Tracheal epithelial cell (primary cell): ENCODE data around the gene MTMR10. TPM values are rescaled to one million over a fixed set of nuclear protein-coding genes. Genes with fewer than 3 reads are reported as not detected.

Experiments
- total RNA-seq: library from RNA; depleted of rRNA; stranded (reverse); fragments of >200 nt; gene quantifications from 2 replicates; pipeline ENCODE4 v1.2.1, GENCODE V29; 2014

The MTMR10 gene, protein sequence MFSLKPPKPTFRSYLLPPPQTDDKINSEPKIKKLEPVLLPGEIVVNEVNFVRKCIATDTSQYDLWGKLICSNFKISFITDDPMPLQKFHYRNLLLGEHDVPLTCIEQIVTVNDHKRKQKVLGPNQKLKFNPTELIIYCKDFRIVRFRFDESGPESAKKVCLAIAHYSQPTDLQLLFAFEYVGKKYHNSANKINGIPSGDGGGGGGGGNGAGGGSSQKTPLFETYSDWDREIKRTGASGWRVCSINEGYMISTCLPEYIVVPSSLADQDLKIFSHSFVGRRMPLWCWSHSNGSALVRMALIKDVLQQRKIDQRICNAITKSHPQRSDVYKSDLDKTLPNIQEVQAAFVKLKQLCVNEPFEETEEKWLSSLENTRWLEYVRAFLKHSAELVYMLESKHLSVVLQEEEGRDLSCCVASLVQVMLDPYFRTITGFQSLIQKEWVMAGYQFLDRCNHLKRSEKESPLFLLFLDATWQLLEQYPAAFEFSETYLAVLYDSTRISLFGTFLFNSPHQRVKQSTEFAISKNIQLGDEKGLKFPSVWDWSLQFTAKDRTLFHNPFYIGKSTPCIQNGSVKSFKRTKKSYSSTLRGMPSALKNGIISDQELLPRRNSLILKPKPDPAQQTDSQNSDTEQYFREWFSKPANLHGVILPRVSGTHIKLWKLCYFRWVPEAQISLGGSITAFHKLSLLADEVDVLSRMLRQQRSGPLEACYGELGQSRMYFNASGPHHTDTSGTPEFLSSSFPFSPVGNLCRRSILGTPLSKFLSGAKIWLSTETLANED
- total RNA-seq: 10.0 and 11.8 TPM in 2 replicates

DNA sequence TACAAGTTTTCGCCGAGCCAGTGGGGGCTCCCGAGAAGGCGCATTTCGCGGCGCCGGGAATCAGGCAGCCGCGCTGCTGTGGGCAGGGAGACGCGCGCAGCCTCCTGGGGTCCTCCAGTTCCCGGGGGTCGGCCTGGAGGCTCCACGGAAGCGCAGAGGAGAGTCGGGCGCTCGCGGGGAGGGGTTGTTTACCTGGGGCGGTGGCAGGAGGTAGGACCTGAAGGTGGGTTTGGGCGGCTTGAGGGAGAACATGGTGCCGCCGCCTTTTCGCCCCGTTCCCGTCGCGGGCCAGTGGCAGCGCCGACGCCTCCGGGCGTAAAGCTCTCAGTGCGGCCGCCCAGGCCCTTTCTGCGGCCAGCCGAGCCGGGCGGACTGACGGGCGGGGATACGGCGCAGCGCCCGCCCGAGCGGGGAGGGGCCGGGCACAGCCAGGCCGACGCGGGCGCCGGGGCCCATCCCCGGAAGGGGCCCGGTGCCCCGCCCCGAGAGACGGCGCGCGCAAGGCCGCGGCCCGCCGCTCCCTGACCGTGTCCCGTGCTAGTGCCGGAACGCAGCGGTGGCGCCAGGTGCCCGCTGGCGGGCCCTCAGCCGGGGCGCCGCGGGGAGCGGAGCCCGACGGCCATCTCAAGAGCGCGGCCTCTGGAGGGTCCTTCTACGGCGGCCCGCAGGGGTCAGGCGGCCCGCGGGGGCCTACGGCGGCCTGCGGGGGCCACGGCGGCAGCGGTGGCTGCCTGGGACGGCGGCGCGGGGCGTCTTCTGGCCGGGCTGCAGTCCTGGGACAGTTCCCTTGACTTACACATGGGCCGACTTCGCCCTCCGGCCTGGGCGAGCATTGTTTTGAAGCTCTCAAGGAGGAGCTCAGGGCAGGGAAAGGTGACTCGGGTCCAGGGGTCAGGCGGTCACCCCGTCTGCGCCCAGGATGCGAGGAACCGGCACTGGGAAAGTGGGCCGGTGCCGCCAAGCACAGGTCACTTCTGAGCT, at the start of gene MTMR10:
Gene MTMR10, minus strand, starts transcription at position 374 of the 981 bp plus-strand sequence. Its CDS starts 122 bp downstream, at position 252.

DNA sequence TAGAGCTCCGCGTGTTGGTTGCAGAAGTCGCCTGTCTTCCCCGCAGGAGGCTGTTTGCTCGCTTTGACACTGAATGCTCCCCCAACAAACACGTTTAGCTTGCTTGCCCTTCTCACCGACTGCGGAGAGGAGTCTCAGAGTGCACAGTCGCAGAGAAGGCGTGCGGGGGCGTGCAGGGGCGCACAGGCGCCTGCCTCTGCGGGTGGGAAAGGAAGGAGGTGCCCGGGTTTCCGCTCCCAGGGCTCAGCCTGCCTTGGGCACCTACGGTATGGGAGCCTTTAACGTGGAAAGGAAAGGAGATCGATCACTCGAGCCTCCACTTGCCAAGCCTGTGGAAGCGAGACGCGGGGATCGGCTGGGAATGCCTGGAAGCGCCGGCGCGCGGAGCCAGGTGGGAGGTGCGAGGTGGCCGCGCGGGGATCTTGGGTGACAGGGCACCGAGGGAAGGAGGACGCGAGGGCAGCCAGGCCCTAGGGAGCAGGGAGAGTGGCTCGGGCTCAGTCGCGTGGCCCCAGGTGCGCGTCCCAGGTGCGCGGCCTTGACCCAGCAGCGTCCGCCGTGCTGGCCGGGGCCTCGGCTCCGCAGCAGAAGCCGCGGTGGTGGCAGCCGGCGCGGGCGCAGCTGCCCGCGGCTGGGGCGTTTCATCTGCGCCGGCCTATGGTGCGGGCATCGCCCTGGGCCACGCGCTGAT, 87.8 kb downstream of the MTMR10 start, which contains the start of gene FAN1:
Gene FAN1, plus strand, starts transcription at position 419 of the 691 bp plus-strand sequence. CDS start 749 bp downstream, outside the sequence.

Other genes starting within 250 kb of the MTMR10 start
- gene FAN1, start 87.7 kb downstream of the MTMR10 start, total RNA-seq: 14.0 and 18.8 TPM in 2 replicates
- gene TRPM1, start 110.1 kb upstream of the MTMR10 start, total RNA-seq: under 0.01 TPM in 1 of 2 replicates, not detected in the other